H9 (cell line): Measurements from ENCODE around the gene FZD10. TPM values are rescaled to one million over a fixed set of nuclear protein-coding genes. Genes with fewer than 3 reads are reported as not detected.
A peak's percentile ranks its signal among the peaks of the same experiment; 100 is the strongest.

Experiments used
- DNase-seq: peaks from one replicate; pipeline ENCODE4 v3.0.0-alpha.2; 2017
- H2AFZ ChIP-seq: one replicate; pipeline ENCODE4 v1.6.1; 2013; ENCODE audit warnings: mild to moderate bottlenecking, low read length, control low read depth, moderate library complexity
- H2AK5ac ChIP-seq: 2 replicates; pipeline ENCODE4 v1.6.1; 2013; ENCODE audit warnings: low read length, control low read depth, mixed read lengths; ENCODE audit not compliant: insufficient read length
- H2BK120ac ChIP-seq: one replicate; pipeline ENCODE4 v1.6.1; 2013; ENCODE audit warnings: low read depth, mild to moderate bottlenecking, low read length, control low read depth, inconsistent platforms; ENCODE audit not compliant: poor library complexity, severe bottlenecking
- H2BK12ac ChIP-seq: 2 replicates; pipeline ENCODE4 v1.6.1; 2013; ENCODE audit warnings: low read length, control low read depth, mixed read lengths, low read depth; ENCODE audit not compliant: insufficient read length
- H2BK15ac ChIP-seq: 2 replicates; pipeline ENCODE4 v1.6.1; 2013; ENCODE audit warnings: low read depth, low read length, control low read depth
- H2BK20ac ChIP-seq: one replicate; pipeline ENCODE4 v1.6.1; 2013; ENCODE audit warnings: low read depth, mild to moderate bottlenecking, low read length, control low read depth, inconsistent platforms; ENCODE audit not compliant: poor library complexity, severe bottlenecking
- H2BK5ac ChIP-seq: 2 replicates; pipeline ENCODE4 v1.6.1; 2013; ENCODE audit warnings: low read length, control low read depth, mixed read lengths; ENCODE audit not compliant: insufficient read length
- H3K14ac ChIP-seq: 2 replicates; pipeline ENCODE4 v1.6.1; 2013; ENCODE audit warnings: low read length, control low read depth; ENCODE audit not compliant: insufficient read depth
- H3K18ac ChIP-seq: 2 replicates; pipeline ENCODE4 v1.6.1; 2013; ENCODE audit warnings: low read depth, mild to moderate bottlenecking, mixed read lengths, low read length, control low read depth; ENCODE audit not compliant: insufficient read length
- H3K23ac ChIP-seq: 2 replicates; pipeline ENCODE4 v1.6.1; 2013; ENCODE audit warnings: low read length, control low read depth, mixed read lengths, low read depth; ENCODE audit not compliant: insufficient read length
- H3K23me2 ChIP-seq: 2 replicates; pipeline ENCODE4 v1.6.1; 2013; ENCODE audit warnings: low read depth, mild to moderate bottlenecking, mixed read lengths, low read length, control low read depth; ENCODE audit not compliant: insufficient read length, poor library complexity, severe bottlenecking
- H3K27ac ChIP-seq: 2 replicates; pipeline ENCODE4 v1.5.1; 2013; ENCODE audit warnings: low read length, control low read depth, mixed read lengths, low read depth; ENCODE audit not compliant: insufficient read length
- H3K27me3 ChIP-seq: 2 replicates; pipeline ENCODE4 v1.6.1; 2013; ENCODE audit warnings: low read length, control low read depth, inconsistent platforms; ENCODE audit not compliant: insufficient read depth
- H3K4ac ChIP-seq: 2 replicates; pipeline ENCODE4 v1.6.1; 2013; ENCODE audit warnings: low read depth, mild to moderate bottlenecking, control low read depth, inconsistent platforms, low read length, moderate library complexity
- H3K4me1 ChIP-seq: 2 replicates; pipeline ENCODE4 v1.6.1; 2013; ENCODE audit warnings: low read length, control low read depth, inconsistent platforms; ENCODE audit not compliant: insufficient read depth
- H3K4me2 ChIP-seq: 2 replicates; pipeline ENCODE4 v1.6.1; 2013; ENCODE audit warnings: low read length, control low read depth, mixed read lengths; ENCODE audit not compliant: insufficient read length, insufficient read depth
- H3K56ac ChIP-seq: 2 replicates; pipeline ENCODE4 v1.6.1; 2013; ENCODE audit warnings: low read depth, mild to moderate bottlenecking, mixed read lengths, low read length, control low read depth; ENCODE audit not compliant: insufficient read length
- H3K79me1 ChIP-seq: 2 replicates; pipeline ENCODE4 v1.6.1; 2013; ENCODE audit warnings: low read depth, mild to moderate bottlenecking, moderate library complexity, low read length, control low read depth, inconsistent platforms; ENCODE audit not compliant: insufficient read depth, poor library complexity, severe bottlenecking
- H3K79me2 ChIP-seq: 2 replicates; pipeline ENCODE4 v1.6.1; 2013; ENCODE audit warnings: low read length, control low read depth, inconsistent platforms; ENCODE audit not compliant: insufficient read depth
- H3K9ac ChIP-seq: 2 replicates; pipeline ENCODE4 v1.6.1; 2013; ENCODE audit warnings: low read length, control low read depth, mixed read lengths; ENCODE audit not compliant: insufficient read length; ENCODE audit errors: extremely low read depth
- H3K9me3 ChIP-seq: one replicate; pipeline ENCODE4 v1.6.1; 2013; ENCODE audit warnings: low read depth, low read length, inconsistent platforms; ENCODE audit not compliant: control insufficient read depth
- H3T11ph ChIP-seq: one replicate; pipeline ENCODE4 v1.6.1; 2013; ENCODE audit warnings: mild to moderate bottlenecking, low read length, control low read depth, inconsistent platforms
- H4K20me1 ChIP-seq: one replicate; pipeline ENCODE4 v1.6.1; 2013; ENCODE audit not compliant: control insufficient read depth, insufficient read length, insufficient read depth
- H4K5ac ChIP-seq: 2 replicates; pipeline ENCODE4 v1.6.1; 2013; ENCODE audit warnings: low read depth, mild to moderate bottlenecking, mixed read lengths, low read length, control low read depth; ENCODE audit not compliant: insufficient read length
- H4K8ac ChIP-seq: replicated peaks from 2 replicates; pipeline ENCODE4 v1.6.1; 2013; ENCODE audit warnings: low read length, control low read depth, mixed read lengths, low read depth; ENCODE audit not compliant: insufficient read length
- H4K91ac ChIP-seq: 2 replicates; pipeline ENCODE4 v1.6.1; 2013; ENCODE audit warnings: low read depth, mild to moderate bottlenecking, moderate library complexity, mixed read lengths, low read length, control low read depth; ENCODE audit not compliant: insufficient read length
- H3K27ac Mint-ChIP-seq, 3 experiments: 2 replicates in 2 of 3; 3 replicates in 1 of 3; pipeline ENCODE4 v1.8.0; 2020 to 2021; ENCODE audit warnings: mixed read lengths in 3 of 3, mild to moderate bottlenecking in 1 of 3, moderate library complexity in 1 of 3
- H3K27me3 Mint-ChIP-seq: 2 replicates; pipeline ENCODE4 v1.8.0; 2021; ENCODE audit warnings: low read depth, mild to moderate bottlenecking, moderate library complexity, mixed read lengths
- H3K36me3 Mint-ChIP-seq, 3 experiments: 2 replicates in 2 of 3; 3 replicates in 1 of 3; pipeline ENCODE4 v1.8.0; 2020 to 2021; ENCODE audit warnings: low read depth in 3 of 3, mixed read lengths in 3 of 3; ENCODE audit not compliant: insufficient read depth in 1 of 3
- H3K4me1 Mint-ChIP-seq, 2 experiments: 2 replicates each; pipeline ENCODE4 v1.8.0; 2020; ENCODE audit warnings: mixed read lengths in 2 of 2
- H3K4me3 Mint-ChIP-seq, 2 experiments: 2 replicates in 1 of 2; 3 replicates in 1 of 2; pipeline ENCODE4 v1.8.0; 2020 to 2021; ENCODE audit warnings: mild to moderate bottlenecking in 2 of 2, mixed read lengths in 2 of 2, moderate library complexity in 1 of 2
- H3K9me3 Mint-ChIP-seq, 2 experiments: 2 replicates in 1 of 2; 3 replicates in 1 of 2; pipeline ENCODE4 v1.8.0; 2020; ENCODE audit warnings: mild to moderate bottlenecking in 2 of 2, mixed read lengths in 2 of 2, moderate library complexity in 1 of 2
- CTCF ChIP-seq: fragments of 200-600 bp; sonication (generic); conservative IDR thresholded peaks from 3 replicates; pipeline ENCODE4 v1.8.0; 2021; ENCODE audit warnings: antibody characterized with exemption, mild to moderate bottlenecking
- WGBS: extraction: QIAGEN DNeasy Blood & Tissue Kit; methylation state at CpG from one replicate; pipeline ENCODE4 v1.1.7; 2013; ENCODE audit warnings: missing lambda C conversion rate, low lambda C conversion rate, mixed read lengths; ENCODE audit not compliant: insufficient read length; ENCODE audit errors: extremely low coverage; 5-methylcytosine and 5-hydroxymethylcytosine counted together
- total RNA-seq: library from RNA; stranded (reverse); gene quantifications from 2 replicates; pipeline ENCODE4 v1.2.1, GENCODE V29; 2021

FZD10 gene
- total RNA-seq, 1 experiment from 2014 or later: 1.0 TPM

DNA sequence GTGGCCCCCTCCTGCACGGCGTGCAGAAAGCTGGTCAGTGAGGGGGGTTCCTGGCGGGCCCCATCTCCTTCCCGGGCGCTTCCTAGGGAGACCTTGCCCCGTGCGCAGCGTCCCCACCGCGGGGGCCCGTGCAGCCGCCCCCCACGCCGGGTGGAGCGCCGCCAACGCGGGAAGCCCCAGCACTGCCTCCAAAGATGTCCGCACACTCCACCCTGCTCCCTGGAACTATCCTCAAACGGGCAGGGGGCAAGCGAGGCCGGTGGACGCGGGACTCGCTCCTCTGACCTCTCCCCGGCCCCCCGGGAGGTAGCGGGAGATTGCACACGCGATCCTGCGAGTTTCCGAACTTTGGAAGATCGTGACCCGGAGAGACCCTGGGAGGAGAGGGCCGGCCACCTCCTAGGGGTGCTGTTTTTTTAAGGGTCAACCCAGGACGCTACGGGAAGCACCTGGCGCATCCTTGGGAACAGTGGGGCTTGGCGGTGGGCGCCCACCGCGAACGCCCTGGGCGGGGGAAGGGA lies 1.5 kb upstream of the FZD10 start:
- no peaks in the 10 kb centered on the region for H3K79me2 ChIP-seq
- Mint-ChIP-seq H3K9me3 (no peaks in the 10 kb centered on the region; a peak in 1 of 5 replicates), H3K27ac (no peak overlapping the region), H3K4me3 (peak overlapping the region; percentile 46 to 81), H3K27me3 (peaks cover 49% of the 10 kb centered on the region), H3K4me1 (peaks cover 29 to 35% of the 10 kb centered on the region in 2 experiments), H3K36me3 (no peaks in the 10 kb centered on the region; a peak in 2 of 7 replicates)
- no peak overlapping the region for H2BK12ac ChIP-seq
- no peak overlapping the region for H4K5ac ChIP-seq
- WGBS: no CpG with 5 or more reads among the region's 44 CpGs
- no peak overlapping the region for H4K8ac ChIP-seq
- no peak overlapping the region for H2AK5ac ChIP-seq
- H2BK120ac ChIP-seq: no peak overlapping the region
- no peak overlapping the region for H3K9ac ChIP-seq
- H2AFZ ChIP-seq: no peak overlapping the region
- no peak overlapping the region for H3K18ac ChIP-seq
- DNase-seq: no peak
- H3K4me1 ChIP-seq: peaks cover 6% of the 10 kb centered on the region
- H3T11ph ChIP-seq: no peak overlapping the region
- no peak for TF ChIP-seq CTCF
- no peaks in the 10 kb centered on the region for H3K79me1 ChIP-seq
- no peak overlapping the region for H2BK5ac ChIP-seq
- peaks cover 19% of the 10 kb centered on the region for H3K23me2 ChIP-seq
- H3K56ac ChIP-seq: no peak overlapping the region
- H4K20me1 ChIP-seq: peaks cover 12% of the 10 kb centered on the region
- no peak overlapping the region for H3K14ac ChIP-seq
- H3K27me3 ChIP-seq: peaks cover 75% of the 10 kb centered on the region
- no peak overlapping the region for H3K23ac ChIP-seq
- H3K9me3 ChIP-seq: no peaks in the 10 kb centered on the region
- H3K4ac ChIP-seq: no peak overlapping the region
- H3K27ac ChIP-seq: no peak overlapping the region
- H2BK20ac ChIP-seq: no peak overlapping the region
- H3K4me2 ChIP-seq: peak overlapping the region; percentile 55
- no peak overlapping the region for H2BK15ac ChIP-seq
- H4K91ac ChIP-seq: no peak overlapping the region
